Right renal pelvis (tissue), 4 donors: ENCODE measurements around the gene LRP1B. TPM values are rescaled to one million over a fixed set of nuclear protein-coding genes. Genes with fewer than 3 reads are reported as not detected.

Source experiments
- DNase-seq, 4 donors: peaks; one replicate each; pipeline ENCODE4 v3.0.0-alpha.2; 2013; ENCODE audit warnings: low read depth in 4 of 4, low spot score in 3 of 4, missing footprints in 1 of 4
- polyA plus RNA-seq, 4 donors: library from polyadenylated mRNA; unstranded; fragments of 120-200 nt; gene quantifications; one replicate each; pipeline ENCODE4 v1.2.1, GENCODE V29; 2013; ENCODE audit not compliant: insufficient read length in 4 of 4

The LRP1B gene
- polyA plus RNA-seq, 4 donors, result 0.96 to 1.1 (median 0.99) TPM

- no peak for DNase-seq
Observed at GRCh38 chr2:140604096-140604495, 1526.7 kb downstream of the LRP1B start.

- DNase-seq, result no peak
Observed at GRCh38 chr2:140603416-140603815, 1527.4 kb downstream of the LRP1B start.

- no peak for DNase-seq
Observed at GRCh38 chr2:140601801-140602200, 1529.0 kb downstream of the LRP1B start.

- DNase-seq, result no peak
Observed at GRCh38 chr2:140601342-140601741, 1529.5 kb downstream of the LRP1B start.

GRCh38 chr2:140600116-140600515 lies 1530.7 kb downstream of the LRP1B start:
- no peak for DNase-seq

GRCh38 chr2:140597836-140598235 lies 1533.0 kb downstream of the LRP1B start:
- no peak for DNase-seq

GRCh38 chr2:140597205-140597604 lies 1533.6 kb downstream of the LRP1B start:
- no peak for DNase-seq

- no peak for DNase-seq
Observed at GRCh38 chr2:140596447-140596846, 1534.4 kb downstream of the LRP1B start.

GRCh38 chr2:140595107-140595506 lies 1535.7 kb downstream of the LRP1B start:
- DNase-seq, result no peak

GRCh38 chr2:140593132-140593531 lies 1537.7 kb downstream of the LRP1B start:
- DNase-seq, result no peak

- DNase-seq, result no peak
Observed at GRCh38 chr2:140589696-140590095, 1541.1 kb downstream of the LRP1B start.

GRCh38 chr2:140589273-140589672 lies 1541.5 kb downstream of the LRP1B start:
- DNase-seq, result no peak

- DNase-seq, result no peak
Observed at GRCh38 chr2:140586379-140586778, 1544.4 kb downstream of the LRP1B start.

GRCh38 chr2:140585016-140585415 lies 1545.8 kb downstream of the LRP1B start:
- DNase-seq, result no peak

GRCh38 chr2:140584471-140584870 lies 1546.3 kb downstream of the LRP1B start:
- DNase-seq, result no peak

GRCh38 chr2:140580532-140581151 lies 1550.2 kb downstream of the LRP1B start:
- no peak for DNase-seq

- no peak for DNase-seq
Observed at GRCh38 chr2:140577453-140577852, 1553.4 kb downstream of the LRP1B start.

- no peak for DNase-seq
Observed at GRCh38 chr2:140567734-140568133, 1563.1 kb downstream of the LRP1B start.

GRCh38 chr2:140565756-140566155 lies 1565.1 kb downstream of the LRP1B start:
- no peak for DNase-seq

GRCh38 chr2:140555701-140556100 lies 1575.1 kb downstream of the LRP1B start:
- DNase-seq, result no peak

GRCh38 chr2:140552634-140553033 lies 1578.2 kb downstream of the LRP1B start:
- DNase-seq, result no peak

GRCh38 chr2:140551287-140551686 lies 1579.5 kb downstream of the LRP1B start:
- DNase-seq, result peak; percentile 4 to 36 (median 15)

GRCh38 chr2:140550821-140551220 lies 1580.0 kb downstream of the LRP1B start:
- DNase-seq, result peak in 1 of 4 donors; percentile 9
